HepG2 (cell line): Measurements from ENCODE around the gene ZC3H7B. TPM values are rescaled to one million over a fixed set of nuclear protein-coding genes. Genes with fewer than 3 reads are reported as not detected.
A peak's percentile ranks its signal among the peaks of the same experiment; 100 is the strongest.

ENCODE experiments used
- AHDC1 ChIP-seq: sonication (generic); formaldehyde crosslinking; IDR thresholded peaks from 2 replicates; pipeline ENCODE4 v1.5.1; 2020; ENCODE audit warnings: mild to moderate bottlenecking, missing genetic modification reagents, borderline replicate concordance
- CEBPG ChIP-seq: IDR thresholded peaks from 2 replicates; pipeline ENCODE4 v1.6.1; 2016
- MAFG ChIP-seq: sonication (generic); formaldehyde crosslinking; IDR thresholded peaks from 2 replicates; pipeline ENCODE4 v1.5.1; 2020; ENCODE audit warnings: mild to moderate bottlenecking, missing genetic modification reagents
- ZBTB40 ChIP-seq, 2 experiments: fragments of 450-650 bp in 1 of 2; sonication (generic) in 1 of 2; formaldehyde crosslinking in 1 of 2; IDR thresholded peaks; 2 replicates each; pipeline versions ENCODE4 v1.6.1 to v1.8.0; 2016 to 2022; ENCODE audit warnings: antibody characterized with exemption in 1 of 2, mild to moderate bottlenecking in 1 of 2, missing genetic modification reagents in 1 of 2
- ZFP36 ChIP-seq: fragments of 150-350 bp; IDR thresholded peaks from 2 replicates; pipeline ENCODE4 v1.6.1; 2018; ENCODE audit warnings: borderline replicate concordance, low read length, low read depth; ENCODE audit not compliant: partially characterized antibody
- ZNF609 ChIP-seq: sonication (generic); formaldehyde crosslinking; IDR thresholded peaks from 2 replicates; pipeline ENCODE4 v1.4.0; 2020; ENCODE audit warnings: mild to moderate bottlenecking, missing genetic modification reagents, borderline replicate concordance
- ZNF878 ChIP-seq: sonication (generic); formaldehyde crosslinking; IDR thresholded peaks from 2 replicates; pipeline ENCODE4 v1.8.1; 2023; ENCODE audit warnings: mild to moderate bottlenecking, missing genetic modification reagents, moderate library complexity
- ZSCAN9 ChIP-seq: IDR thresholded peaks from 2 replicates; pipeline ENCODE4 v1.6.1; 2016; ENCODE audit warnings: borderline replicate concordance
- polyA plus RNA-seq, 8 experiments: library from polyadenylated mRNA; depleted of rRNA in 3 of 8; stranded (reverse) in 7 of 8; unstranded in 1 of 8; fragments of >200 nt; fragmentation: Illumina TruSeq in 4 of 8; extraction: Trizol in 4 of 8; gene quantifications; 2 replicates each; pipeline versions ENCODE4 v1.2.1 to v1.2.3, GENCODE V29; 2011 to 2016; ENCODE audit warnings: low read depth in 4 of 8, missing spikeins in 1 of 8, mixed read lengths in 1 of 8; ENCODE audit not compliant: insufficient read depth in 1 of 8
- total RNA-seq, 5 experiments: library from RNA; depleted of rRNA; stranded (reverse); fragments of >200 nt; fragmentation: Illumina TruSeq; extraction: Trizol; gene quantifications; 2 replicates each; pipeline ENCODE4 v1.2.3, GENCODE V29; 2016; ENCODE audit warnings: low read depth in 1 of 5

The ZC3H7B gene
- total and polyA plus RNA-seq, 2 of the 13 experiments (the other 11 are each of a cell fraction or from before 2014, with no cell fraction given), result 26.4 to 37.2 TPM

- no peak for TF ChIP-seq AHDC1 (CRISPR knock-in tag)
- TF ChIP-seq ZSCAN9, result 0 out of 2 replicates have a peak, but pooled peaks have one; percentile 45
- no peak for TF ChIP-seq MAFG (CRISPR knock-in tag)
- no peak for TF ChIP-seq ZBTB40 (IDR thresholded peaks at IDR 0.05)
- no peak for TF ChIP-seq ZBTB40 (CRISPR knock-in tag; IDR thresholded peaks at IDR 0.05)
- no peak; the same call in 1 of the 2 replicates for TF ChIP-seq ZNF609 (CRISPR knock-in tag)
- no peak for TF ChIP-seq ZNF878 (CRISPR knock-in tag)
- no peak for TF ChIP-seq CEBPG (CRISPR knock-in tag)
- no peak for TF ChIP-seq ZFP36
These were observed 65.8 kb downstream of the ZC3H7B start (continued) for GRCh38 chr22:41367039-41367679.
